GM12874 (cell line): Measurements from ENCODE around the gene WTAP.

Source experiments
- CTCF ChIP-seq: IDR thresholded peaks from 2 replicates; pipeline ENCODE4 v1.5.1; 2011; ENCODE audit warnings: low read depth, mild to moderate bottlenecking, control low read depth, low read length, moderate library complexity; ENCODE audit not compliant: insufficient read depth

The WTAP gene

GRCh38 chr6:159756508-159756907, 29.2 kb downstream of the WTAP start:
- TF ChIP-seq CTCF: no peak

GRCh38 chr6:159758031-159759001, 31.0 kb downstream of the WTAP start:
- 0 out of 2 replicates have a peak, but pooled peaks have one; percentile 7 for TF ChIP-seq CTCF

GRCh38 chr6:159759645-159760044, 32.3 kb downstream of the WTAP start:
- no peak for TF ChIP-seq CTCF

- TF ChIP-seq CTCF: no peak
Observed at GRCh38 chr6:159760602-159761057, 33.3 kb downstream of the WTAP start.

GRCh38 chr6:159761129-159761872, 34.0 kb downstream of the WTAP start:
- no peak for TF ChIP-seq CTCF

- no peak for TF ChIP-seq CTCF
Observed at GRCh38 chr6:159761873-159762680, 34.8 kb downstream of the WTAP start, which contains the start of gene ACAT2. ACAT2 (plus strand) TSS chr6:159762045; CDS start chr6:159762088, 43 bp downstream.
